Measurements from ENCODE around the gene HPS3.

Gene HPS3

DNA sequence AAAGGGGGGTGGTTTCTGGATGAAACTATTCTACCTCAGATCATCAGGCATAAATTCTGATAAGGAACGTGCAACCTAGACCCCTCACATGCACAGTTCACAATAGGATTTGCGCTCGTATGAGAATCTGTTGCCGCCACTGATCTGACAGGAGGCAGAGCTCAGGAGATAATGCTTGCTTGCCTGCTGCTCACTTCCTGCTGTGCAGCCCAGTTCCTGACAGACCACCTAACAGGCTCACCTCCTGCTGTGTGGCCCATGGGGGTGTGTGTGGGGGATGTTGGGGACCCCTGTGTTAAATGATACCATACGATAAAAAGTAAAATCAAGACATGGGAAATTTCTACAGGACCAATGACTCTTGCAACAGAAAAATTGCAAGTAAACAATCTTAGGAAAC is 68.2 kb downstream of the HPS3 start:
- no peaks in the 10 kb centered on the region for H3K27me3 ChIP-seq (replicated peaks; ENCODE audit: insufficient read depth, low read length)
- H2AFZ ChIP-seq (ENCODE audit: low read length): no peak overlapping the region
- TF ChIP-seq EZH2phosphoT487 (IDR thresholded peaks at IDR 0.05; ENCODE audit: low read length) (no peak), EZH2 (optimal IDR thresholded peaks at IDR 0.05; ENCODE audit: low read depth, low read length) (no peak), CTCF (IDR thresholded peaks at IDR 0.05; ENCODE audit: low read length) (no peak)
- no peak overlapping the region for H3K9ac ChIP-seq (ENCODE audit: low read length)
- no peak overlapping the region for H3K4me3 ChIP-seq (ENCODE audit: low read length)
- no peaks in the 10 kb centered on the region for H3K9me2 ChIP-seq (replicated peaks; ENCODE audit: insufficient read depth, low read length)
- H3K79me2 ChIP-seq (ENCODE audit: low read length): no peaks in the 10 kb centered on the region
- H4K20me1 ChIP-seq (ENCODE audit: insufficient read depth, low read length): no peaks in the 10 kb centered on the region
- H3K27ac ChIP-seq (ENCODE audit: low read length): no peak overlapping the region
- no peaks in the 10 kb centered on the region for H3K4me1 ChIP-seq (ENCODE audit: low read length)
- no peak for DNase-seq
- no peak overlapping the region for H3K4me2 ChIP-seq (ENCODE audit: low read depth, low read length)
- no peaks in the 10 kb centered on the region for H3K36me3 ChIP-seq (replicated peaks; ENCODE audit: insufficient read depth, low read length)
- no peaks in the 10 kb centered on the region for H3F3A ChIP-seq (ENCODE audit: insufficient read depth, low read length)
- no peaks in the 10 kb centered on the region for H3K9me3 ChIP-seq (replicated peaks; ENCODE audit: insufficient read depth, low read length)

GRCh38 chr3:149198611-149199010 is 69.2 kb downstream of the HPS3 start:
- Histone ChIP-seq H4K20me1 (ENCODE audit: insufficient read depth, low read length) (no peaks in the 10 kb centered on the region), H3K4me2 (ENCODE audit: low read depth, low read length) (no peak overlapping the region), H3K27me3 (replicated peaks; ENCODE audit: insufficient read depth, low read length) (no peaks in the 10 kb centered on the region), H2AFZ (ENCODE audit: low read length) (no peak overlapping the region), H3K4me1 (ENCODE audit: low read length) (peaks cover 4% of the 10 kb centered on the region), H3F3A (ENCODE audit: insufficient read depth, low read length) (no peaks in the 10 kb centered on the region; the same call in 1 of the 2 replicates), H3K27ac (ENCODE audit: low read length) (no peak overlapping the region), H3K36me3 (replicated peaks; ENCODE audit: insufficient read depth, low read length) (no peaks in the 10 kb centered on the region), H3K9me2 (replicated peaks; ENCODE audit: insufficient read depth, low read length) (no peaks in the 10 kb centered on the region), H3K9me3 (replicated peaks; ENCODE audit: insufficient read depth, low read length) (no peaks in the 10 kb centered on the region), H3K79me2 (ENCODE audit: low read length) (no peaks in the 10 kb centered on the region), H3K4me3 (ENCODE audit: low read length) (no peak overlapping the region), H3K9ac (ENCODE audit: low read length) (no peak overlapping the region)
- TF ChIP-seq EZH2 (optimal IDR thresholded peaks at IDR 0.05; ENCODE audit: low read depth, low read length): no peak
- TF ChIP-seq CTCF (IDR thresholded peaks at IDR 0.05; ENCODE audit: low read length): no peak
- no peak for TF ChIP-seq EZH2phosphoT487 (IDR thresholded peaks at IDR 0.05; ENCODE audit: low read length)
- no peak for DNase-seq

DNA sequence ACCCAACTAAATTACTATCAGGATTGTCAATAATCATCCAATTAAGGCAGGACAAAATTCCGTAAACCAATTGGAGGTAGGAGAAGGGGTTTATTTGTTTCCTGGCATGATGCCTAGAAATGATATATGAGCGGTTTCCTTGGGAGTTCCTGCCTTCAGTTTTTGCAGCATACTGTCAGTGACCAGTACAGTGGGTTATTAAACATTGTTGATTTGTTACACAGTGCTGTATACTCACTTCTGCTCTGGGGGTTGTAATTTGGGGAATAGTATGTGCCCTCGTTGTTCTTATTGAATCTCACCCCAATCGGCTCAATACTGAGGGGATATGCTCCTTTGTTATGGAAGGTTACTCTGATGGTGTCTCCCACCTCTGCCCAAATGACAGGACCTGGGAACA is 70.0 kb downstream of the HPS3 start:
- TF ChIP-seq EZH2phosphoT487 (IDR thresholded peaks at IDR 0.05; ENCODE audit: low read length) (no peak), EZH2 (optimal IDR thresholded peaks at IDR 0.05; ENCODE audit: low read depth, low read length) (no peak), CTCF (IDR thresholded peaks at IDR 0.05; ENCODE audit: low read length) (no peak)
- DNase-seq: no peak
- Histone ChIP-seq H3K9me3 (replicated peaks; ENCODE audit: insufficient read depth, low read length) (no peaks in the 10 kb centered on the region), H4K20me1 (ENCODE audit: insufficient read depth, low read length) (no peaks in the 10 kb centered on the region), H3K27me3 (replicated peaks; ENCODE audit: insufficient read depth, low read length) (no peaks in the 10 kb centered on the region), H3K36me3 (replicated peaks; ENCODE audit: insufficient read depth, low read length) (no peaks in the 10 kb centered on the region), H3K27ac (ENCODE audit: low read length) (no peak overlapping the region), H3K9ac (ENCODE audit: low read length) (no peak overlapping the region), H3K79me2 (ENCODE audit: low read length) (no peaks in the 10 kb centered on the region), H3K4me2 (ENCODE audit: low read depth, low read length) (no peak overlapping the region), H3K4me1 (ENCODE audit: low read length) (peaks cover 12% of the 10 kb centered on the region), H2AFZ (ENCODE audit: low read length) (no peak overlapping the region), H3K9me2 (replicated peaks; ENCODE audit: insufficient read depth, low read length) (no peaks in the 10 kb centered on the region), H3K4me3 (ENCODE audit: low read length) (no peak overlapping the region), H3F3A (ENCODE audit: insufficient read depth, low read length) (no peaks in the 10 kb centered on the region; the same call in 1 of the 2 replicates)
